HepG2 (cell line): ENCODE results near the gene AGMO. TPM values are rescaled to one million over a fixed set of nuclear protein-coding genes. Genes with fewer than 3 reads are reported as not detected.
A peak's percentile ranks its signal among the peaks of the same experiment; 100 is the strongest.

Experiments
- ATAC-seq: fragments of 200-7000 bp; cut with Tn5 transposase; 3 replicates; pipeline ENCODE4 v1.9.1; 2020; ENCODE audit warnings: mild to moderate bottlenecking, moderate library complexity
- BruUV-seq: library from RNA; stranded (reverse); fragments of 400-500 nt; replicated peaks from 2 replicates; lab custom pipeline; 2021; lab: Mats Ljungman, UMichigan
- CTCF ChIA-PET: fragments of 300-600 bp; formaldehyde crosslinking; extraction: SDS; loops from one replicate; lab custom pipeline; 2021; ENCODE audit warnings: low total read pairs, inconsistent platforms, low intra/inter-chr PET ratio; lab: Yijun Ruan, JAX
- POLR2A ChIA-PET: fragments of 350-600 bp; sonication (Branson Sonifier 250); formaldehyde crosslinking; loops from one replicate; lab custom pipeline; 2020; ENCODE audit warnings: antibody characterized with exemption, inconsistent platforms; lab: Yijun Ruan, JAX
- DNase-seq: peaks from one replicate; pipeline ENCODE4 v3.0.0-alpha.2; 2015; ENCODE audit warnings: low spot score
- FAIRE-seq: peaks from 3 replicates; lab custom pipeline; 2011; peaks lifted over from hg19 to GRCh38; lab: Jason Lieb, UNC
- H2AFZ ChIP-seq: one replicate; pipeline ENCODE4 v1.6.1; 2011; ENCODE audit warnings: low read length, inconsistent platforms
- H3K27ac ChIP-seq: fragments of 300-600 bp; 3 replicates; pipeline ENCODE4 v1.8.0; 2011; ENCODE audit warnings: mixed run types, mild to moderate bottlenecking, mixed read lengths, low read length, inconsistent platforms; ENCODE audit not compliant: insufficient read depth; ENCODE audit errors: extremely low read length
- H3K27me3 ChIP-seq, 2 experiments: fragments of 200-600 bp in 1 of 2; 2 replicates in 1 of 2; 3 replicates in 1 of 2; pipeline versions ENCODE4 v1.6.0 to v1.8.0; 2011; ENCODE audit warnings: low read length in 2 of 2, mild to moderate bottlenecking in 2 of 2, moderate library complexity in 2 of 2, inconsistent platforms in 1 of 2; ENCODE audit not compliant: insufficient read depth in 2 of 2, control insufficient read depth in 1 of 2
- H3K36me3 ChIP-seq, 2 experiments: fragments of 200-600 bp in 1 of 2; replicated peaks in 1 of 2; 2 replicates in 1 of 2; 3 replicates in 1 of 2; pipeline versions ENCODE4 v1.5.1 to v1.8.0; 2011; ENCODE audit warnings: low read length in 2 of 2, inconsistent platforms in 1 of 2; ENCODE audit not compliant: insufficient read depth in 2 of 2, control insufficient read depth in 1 of 2
- H3K4me1 ChIP-seq: 2 replicates; pipeline ENCODE4 v1.5.1; 2012; ENCODE audit warnings: low read length, inconsistent platforms; ENCODE audit not compliant: insufficient read depth
- H3K4me2 ChIP-seq: 2 replicates; pipeline ENCODE4 v1.6.0; 2011; ENCODE audit warnings: low read depth, low read length, inconsistent platforms
- H3K4me3 ChIP-seq, 3 experiments: fragments of 200-600 bp in 1 of 3; sonication (generic), shearing (Covaris generic) in 1 of 3; replicated peaks in 1 of 3; 2 replicates each; pipeline ENCODE4 v1.5.1; 2011 to 2016; ENCODE audit warnings: low read length in 3 of 3, inconsistent platforms in 2 of 3, low read depth in 2 of 3, mild to moderate bottlenecking in 2 of 3, control low read depth in 1 of 3, mixed read lengths in 1 of 3; ENCODE audit not compliant: insufficient read depth in 1 of 3
- H3K79me2 ChIP-seq: one replicate; pipeline ENCODE4 v1.6.1; 2011; ENCODE audit warnings: low read length, inconsistent platforms; ENCODE audit not compliant: insufficient read depth
- H3K9ac ChIP-seq: 2 replicates; pipeline ENCODE4 v1.6.0; 2011; ENCODE audit warnings: mild to moderate bottlenecking, low read depth, low read length, inconsistent platforms; ENCODE audit not compliant: insufficient read depth
- H3K9me3 ChIP-seq: 2 replicates; pipeline ENCODE4 v1.5.1; 2012; ENCODE audit warnings: mild to moderate bottlenecking, low read length
- H4K20me1 ChIP-seq: 2 replicates; pipeline ENCODE4 v1.6.0; 2011; ENCODE audit warnings: inconsistent platforms, mild to moderate bottlenecking, low read length, moderate library complexity; ENCODE audit not compliant: insufficient read depth
- CREB1 ChIP-seq, 2 experiments: fragments of 450-650 bp in 1 of 2; IDR thresholded peaks; 2 replicates each; pipeline ENCODE4 v1.6.1; 2016 to 2017; ENCODE audit warnings: control low read depth in 1 of 2, mild to moderate bottlenecking in 1 of 2, missing compliant biosample characterization in 1 of 2, missing genetic modification characterization in 1 of 2
- SP4 ChIP-seq: sonication (generic); formaldehyde crosslinking; IDR thresholded peaks from 2 replicates; pipeline ENCODE4 v1.8.1; 2023; ENCODE audit warnings: mild to moderate bottlenecking, missing genetic modification reagents
- TP53 ChIP-seq: sonication (generic); formaldehyde crosslinking; conservative IDR thresholded peaks from 2 replicates; pipeline ENCODE4 v1.4.0; 2020; ENCODE audit warnings: missing genetic modification reagents
- ZNF205 ChIP-seq: IDR thresholded peaks from 2 replicates; pipeline ENCODE4 v1.6.1; 2018; ENCODE audit warnings: missing biosample characterization, missing genetic modification reagents
- ZNF441 ChIP-seq: sonication (generic); formaldehyde crosslinking; IDR thresholded peaks from 2 replicates; pipeline ENCODE4 v1.7.0; 2021; ENCODE audit warnings: missing genetic modification reagents, borderline replicate concordance
- ZNF557 ChIP-seq: sonication (generic); formaldehyde crosslinking; IDR thresholded peaks from 2 replicates; pipeline ENCODE4 v1.4.0; 2020; ENCODE audit warnings: missing genetic modification reagents
- WGBS: methylation state at CpG from one replicate; pipeline ENCODE4 v1.1.6; 2017; ENCODE audit warnings: low lambda C conversion rate; 5-methylcytosine and 5-hydroxymethylcytosine counted together
- in situ Hi-C: cut with HindIII; loops from 2 replicates; pipeline ENCODE4 v1.10.0; 2017; ENCODE audit warnings: low pct_unique_long_range_greater_than_20kb; ENCODE audit not compliant: extremely low pct_ligation_motif_present
- intact Hi-C: fragments of 100-400 bp; cut with micrococcal nuclease; formaldehyde crosslinking; loops from one replicate; pipeline ENCODE4 v1.10.0; 2022; ENCODE audit not compliant: unreplicated experiment
- polyA plus RNA-seq, 8 experiments: library from polyadenylated mRNA; depleted of rRNA in 3 of 8; stranded (reverse) in 7 of 8; unstranded in 1 of 8; fragments of >200 nt; fragmentation: Illumina TruSeq in 4 of 8; extraction: Trizol in 4 of 8; gene quantifications; 2 replicates each; pipeline versions ENCODE4 v1.2.1 to v1.2.3, GENCODE V29; 2011 to 2016; ENCODE audit warnings: low read depth in 4 of 8, missing spikeins in 1 of 8, mixed read lengths in 1 of 8; ENCODE audit not compliant: insufficient read depth in 1 of 8
- total RNA-seq, 5 experiments: library from RNA; depleted of rRNA; stranded (reverse); fragments of >200 nt; fragmentation: Illumina TruSeq; extraction: Trizol; gene quantifications; 2 replicates each; pipeline ENCODE4 v1.2.3, GENCODE V29; 2016; ENCODE audit warnings: low read depth in 1 of 5
- TF ChIP-seq, protein P1 (sequence below): sonication (generic); formaldehyde crosslinking; IDR thresholded peaks from 2 replicates; pipeline ENCODE4 v1.8.1; 2023; ENCODE audit warnings: mild to moderate bottlenecking, missing genetic modification reagents

AGMO gene
- total and polyA plus RNA-seq, 2 of the 13 experiments (the other 11 are each of a cell fraction or from before 2014, with no cell fraction given): 0.22 to 0.50 TPM

- TF ChIP-seq, protein P1, sequence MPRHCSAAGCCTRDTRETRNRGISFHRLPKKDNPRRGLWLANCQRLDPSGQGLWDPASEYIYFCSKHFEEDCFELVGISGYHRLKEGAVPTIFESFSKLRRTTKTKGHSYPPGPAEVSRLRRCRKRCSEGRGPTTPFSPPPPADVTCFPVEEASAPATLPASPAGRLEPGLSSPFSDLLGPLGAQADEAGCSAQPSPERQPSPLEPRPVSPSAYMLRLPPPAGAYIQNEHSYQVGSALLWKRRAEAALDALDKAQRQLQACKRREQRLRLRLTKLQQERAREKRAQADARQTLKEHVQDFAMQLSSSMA (CRISPR knock-in tag): no peak
- TF ChIP-seq ZNF205: no peak
- TF ChIP-seq ZNF557: no peak
- TF ChIP-seq ZNF441 (CRISPR knock-in tag): no peak
- no peak for TF ChIP-seq SP4
These were observed 85.3 kb downstream of the AGMO start (continued) for GRCh38 chr7:15476531-15476918.

DNA sequence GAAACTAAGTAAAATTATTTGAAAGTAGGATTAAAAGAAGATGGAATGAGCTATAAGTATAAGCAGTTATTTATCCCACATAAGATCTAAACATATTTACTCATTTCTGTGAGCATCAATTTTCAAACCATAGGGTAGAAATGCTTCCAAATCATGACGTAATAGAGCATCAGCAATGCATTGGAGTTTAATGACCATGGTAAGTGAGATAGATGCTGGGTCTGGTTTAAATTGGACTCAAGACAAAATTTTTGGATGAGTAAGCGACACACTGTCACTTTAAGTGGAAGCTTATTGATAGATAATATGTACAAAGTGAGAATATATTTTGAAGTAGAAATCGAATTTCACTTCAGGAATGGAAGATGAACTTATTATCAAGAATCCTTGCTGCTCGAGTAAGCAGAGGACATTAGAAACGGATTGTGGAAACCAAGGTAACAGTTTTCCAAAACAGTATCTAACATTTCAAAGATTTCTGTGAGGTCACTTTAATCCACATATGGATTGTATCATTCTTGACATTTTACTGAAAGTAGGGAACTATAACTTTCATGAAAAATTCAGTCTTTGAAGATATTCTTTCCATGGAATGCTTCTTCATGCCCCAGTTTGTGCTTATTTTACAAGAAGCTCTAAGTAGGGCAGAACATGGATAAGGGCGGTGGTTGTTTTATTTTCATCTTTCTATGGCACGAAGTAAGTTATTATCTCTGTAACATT lies 85.8 kb downstream of the AGMO start:
- ChIA-PET POLR2A (no interaction called here), CTCF (no interaction called here)
- 45% methylated on average over 7 of the region's 7 CpGs for WGBS
- no peaks in the 10 kb centered on the region for H3K36me3 ChIP-seq
- DNase-seq (no peak), ATAC-seq (no peak), FAIRE-seq (no peak)
- peaks cover 83% of the 10 kb centered on the region for H3K9me3 ChIP-seq
- no peak overlapping the region for H3K27ac ChIP-seq
- H3K27me3 ChIP-seq: no peaks in the 10 kb centered on the region
- no peak overlapping the region for H3K9ac ChIP-seq
- no peak overlapping the region for H3K4me3 ChIP-seq
- in situ Hi-C loops: no loop called here
- no peaks in the 10 kb centered on the region for H3K4me1 ChIP-seq
- H4K20me1 ChIP-seq: no peaks in the 10 kb centered on the region
- intact Hi-C loops: no loop called here
- no peaks in the 10 kb centered on the region for H3K79me2 ChIP-seq
- BruUV-seq: no TSS peak
- H3K4me2 ChIP-seq: no peak overlapping the region
- H2AFZ ChIP-seq: no peak overlapping the region
- TF ChIP-seq CREB1 (IDR thresholded peaks at IDR 0.05) (peak; percentile 29; the same call in 1 of the 2 replicates), CREB1 (CRISPR knock-in tag; IDR thresholded peaks at IDR 0.05) (no peak), TP53 (CRISPR knock-in tag) (no peak)
- TF ChIP-seq, all 625 proteins: peak for 1
